GM18508 (cell line): ENCODE data around the gene OCA2.

Experiments
- ATAC-seq: cut with Tn5 transposase; IDR thresholded peaks from one replicate; pipeline ENCODE4 v1.9.1; 2021; ENCODE audit warnings: moderate number of reproducible peaks; ENCODE audit not compliant: insufficient read depth, unreplicated experiment

The OCA2 gene

GRCh38 chr15:27902680-27903385 is 196.3 kb downstream of the OCA2 start:
- ATAC-seq, result no peak

- no peak for ATAC-seq
These were observed 199.4 kb downstream of the OCA2 start for GRCh38 chr15:27899583-27900285.

GRCh38 chr15:27897481-27897880 is 201.6 kb downstream of the OCA2 start:
- ATAC-seq, result no peak

- no peak for ATAC-seq
These were observed 204.5 kb downstream of the OCA2 start for GRCh38 chr15:27894645-27895044.

- ATAC-seq, result no peak
These were observed 209.9 kb downstream of the OCA2 start for GRCh38 chr15:27889258-27889657.

GRCh38 chr15:27885201-27885600 is 213.9 kb downstream of the OCA2 start:
- ATAC-seq, result no peak

GRCh38 chr15:27884726-27885125 is 214.4 kb downstream of the OCA2 start:
- ATAC-seq, result no peak

GRCh38 chr15:27878841-27879240 is 220.3 kb downstream of the OCA2 start:
- ATAC-seq, result no peak

- no peak for ATAC-seq
These were observed 225.3 kb downstream of the OCA2 start for GRCh38 chr15:27873828-27874227.

- no peak for ATAC-seq
These were observed 226.1 kb downstream of the OCA2 start for GRCh38 chr15:27873039-27873438.

GRCh38 chr15:27872355-27872754 is 226.8 kb downstream of the OCA2 start:
- no peak for ATAC-seq

GRCh38 chr15:27871902-27872260 is 227.2 kb downstream of the OCA2 start:
- no peak for ATAC-seq

- ATAC-seq, result no peak
These were observed 227.8 kb downstream of the OCA2 start for GRCh38 chr15:27871078-27871901.

- ATAC-seq, result no peak
These were observed 228.8 kb downstream of the OCA2 start for GRCh38 chr15:27870320-27870719.

- ATAC-seq, result no peak
These were observed 229.3 kb downstream of the OCA2 start for GRCh38 chr15:27869697-27870281.

- ATAC-seq, result no peak
These were observed 230.2 kb downstream of the OCA2 start for GRCh38 chr15:27868828-27869404.

GRCh38 chr15:27867861-27868260 is 231.3 kb downstream of the OCA2 start:
- no peak for ATAC-seq

GRCh38 chr15:27866505-27867165 is 232.5 kb downstream of the OCA2 start:
- ATAC-seq, result no peak

GRCh38 chr15:27865926-27866325 is 233.2 kb downstream of the OCA2 start:
- no peak for ATAC-seq

- ATAC-seq, result no peak
These were observed 233.7 kb downstream of the OCA2 start for GRCh38 chr15:27865323-27865922.
